Measurements from ENCODE around the gene EPHA1.

DNA sequence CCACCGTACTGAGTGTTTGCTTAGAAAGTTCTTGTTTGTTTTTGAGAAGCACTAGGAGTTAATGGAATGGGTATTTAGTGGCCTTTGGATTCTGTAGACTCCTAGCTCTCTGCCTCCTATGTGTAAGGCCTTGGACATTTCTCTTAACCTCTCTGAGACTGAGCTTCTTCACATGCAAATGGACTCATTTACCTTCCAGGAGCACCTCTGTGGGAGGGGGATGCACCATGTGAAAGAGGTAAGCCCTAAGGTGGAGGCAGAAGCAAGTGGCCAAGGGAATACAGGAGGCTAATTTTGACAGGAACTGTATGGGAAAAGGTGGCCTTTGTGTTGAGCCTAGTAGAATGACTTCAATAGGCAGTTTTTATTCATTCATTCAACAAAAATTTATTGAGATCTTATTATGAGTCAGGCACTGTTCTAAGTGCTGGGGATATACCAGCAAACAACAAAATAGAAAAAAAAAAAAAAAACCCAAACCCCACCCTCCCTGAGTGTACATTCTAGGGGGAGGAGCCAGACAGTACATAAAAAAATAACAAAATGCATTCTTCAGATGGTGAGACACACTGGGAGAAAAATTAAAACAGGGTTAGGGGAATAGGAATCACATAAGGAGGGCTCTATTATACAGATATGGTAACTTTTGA lies 9.2 kb upstream of the EPHA1 start:
- no peak for TF ChIP-seq POLR2A (IDR thresholded peaks at IDR 0.05)
- TF ChIP-seq, protein P1, sequence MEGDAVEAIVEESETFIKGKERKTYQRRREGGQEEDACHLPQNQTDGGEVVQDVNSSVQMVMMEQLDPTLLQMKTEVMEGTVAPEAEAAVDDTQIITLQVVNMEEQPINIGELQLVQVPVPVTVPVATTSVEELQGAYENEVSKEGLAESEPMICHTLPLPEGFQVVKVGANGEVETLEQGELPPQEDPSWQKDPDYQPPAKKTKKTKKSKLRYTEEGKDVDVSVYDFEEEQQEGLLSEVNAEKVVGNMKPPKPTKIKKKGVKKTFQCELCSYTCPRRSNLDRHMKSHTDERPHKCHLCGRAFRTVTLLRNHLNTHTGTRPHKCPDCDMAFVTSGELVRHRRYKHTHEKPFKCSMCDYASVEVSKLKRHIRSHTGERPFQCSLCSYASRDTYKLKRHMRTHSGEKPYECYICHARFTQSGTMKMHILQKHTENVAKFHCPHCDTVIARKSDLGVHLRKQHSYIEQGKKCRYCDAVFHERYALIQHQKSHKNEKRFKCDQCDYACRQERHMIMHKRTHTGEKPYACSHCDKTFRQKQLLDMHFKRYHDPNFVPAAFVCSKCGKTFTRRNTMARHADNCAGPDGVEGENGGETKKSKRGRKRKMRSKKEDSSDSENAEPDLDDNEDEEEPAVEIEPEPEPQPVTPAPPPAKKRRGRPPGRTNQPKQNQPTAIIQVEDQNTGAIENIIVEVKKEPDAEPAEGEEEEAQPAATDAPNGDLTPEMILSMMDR (IDR thresholded peaks at IDR 0.05), result no peak
